Diencephalon (tissue), 1 donor: ENCODE results near the gene EFNA3. TPM values are rescaled to one million over a fixed set of nuclear protein-coding genes. Genes with fewer than 3 reads are reported as not detected.

ENCODE experiments used
- small RNA-seq: library from RNA; depleted of rRNA; stranded (forward); fragments of <200 nt; gene quantifications from one replicate; pipeline ENCODE3, GENCODE V24; 2014
- total RNA-seq: library from RNA; depleted of rRNA; stranded (reverse); fragments of >200 nt; gene quantifications from one replicate; pipeline ENCODE4 v1.2.3, GENCODE V29; 2014

The EFNA3 gene, protein sequence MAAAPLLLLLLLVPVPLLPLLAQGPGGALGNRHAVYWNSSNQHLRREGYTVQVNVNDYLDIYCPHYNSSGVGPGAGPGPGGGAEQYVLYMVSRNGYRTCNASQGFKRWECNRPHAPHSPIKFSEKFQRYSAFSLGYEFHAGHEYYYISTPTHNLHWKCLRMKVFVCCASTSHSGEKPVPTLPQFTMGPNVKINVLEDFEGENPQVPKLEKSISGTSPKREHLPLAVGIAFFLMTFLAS
- 13.8 TPM for total RNA-seq

GRCh38 chr1:155078469-155079209 is at the start of gene EFNA3:
Gene EFNA3, plus strand, starts transcription at chr1:155078837. Its CDS starts 105 bp downstream, at chr1:155078942.

DNA sequence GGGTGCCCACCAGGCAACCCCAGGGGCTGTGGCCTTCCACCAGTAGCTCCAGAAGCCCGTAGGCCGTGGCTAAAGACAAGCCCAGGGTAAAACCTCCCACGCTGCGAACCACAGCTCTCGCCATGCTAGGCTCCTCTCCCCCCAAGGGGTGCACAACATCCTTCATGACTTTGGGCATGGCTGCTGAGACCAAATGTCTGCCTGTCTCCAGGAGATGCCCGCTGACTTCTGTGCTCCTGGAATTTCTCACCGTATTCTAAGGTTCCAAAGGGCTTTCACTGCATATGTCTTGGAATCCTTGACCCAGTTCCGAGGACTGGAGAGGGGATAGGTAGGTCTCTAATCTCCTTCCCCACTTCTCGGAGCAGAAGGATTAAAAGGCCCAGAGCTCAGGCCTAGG is 45.1 kb upstream of the EFNA3 start, which contains the start of the genes DCST1 and DCST2:
TSS of gene DCST1 (plus strand) at position 301 of the 400 bp plus-strand sequence. CDS start 213 bp downstream, outside the sequence.
TSS of gene DCST2 (minus strand) at position 258 of the 400 bp plus-strand sequence. CDS start at position 178, 80 bp downstream.

GRCh38 chr1:155050560-155051341 is 27.9 kb upstream of the EFNA3 start, which contains the start of gene ADAM15:
Gene ADAM15, plus strand, starts transcription at chr1:155051316. Its CDS starts 71 bp downstream, at chr1:155051387.

DNA sequence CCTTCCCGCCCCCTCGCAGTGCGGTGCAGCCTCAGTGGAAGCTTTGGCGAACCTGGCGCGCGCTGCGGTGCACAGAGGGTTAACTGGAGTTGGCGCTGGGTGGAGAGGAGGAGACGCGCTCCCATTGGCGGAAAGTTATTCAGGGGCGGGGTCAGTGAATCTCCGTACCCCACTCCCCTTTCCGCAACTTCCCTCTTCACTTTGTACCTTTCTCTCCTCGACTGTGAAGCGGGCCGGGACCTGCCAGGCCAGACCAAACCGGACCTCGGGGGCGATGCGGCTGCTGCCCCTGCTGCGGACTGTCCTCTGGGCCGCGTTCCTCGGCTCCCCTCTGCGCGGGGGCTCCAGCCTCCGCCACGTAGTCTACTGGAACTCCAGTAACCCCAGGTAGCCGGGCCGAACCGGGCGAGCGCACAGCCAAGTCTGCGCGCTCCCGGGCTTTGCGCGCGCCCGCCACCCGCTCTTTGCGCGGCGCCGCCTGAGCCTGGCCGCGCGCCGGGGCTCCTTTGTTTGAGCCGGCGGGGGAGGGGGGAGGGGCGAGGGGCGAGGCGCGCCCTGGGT is 15.0 kb upstream of the EFNA3 start, which contains the start of gene EFNA4:
TSS of gene EFNA4 (plus strand) at position 191 of the 561 bp plus-strand sequence. CDS start at position 275, 84 bp downstream.

DNA sequence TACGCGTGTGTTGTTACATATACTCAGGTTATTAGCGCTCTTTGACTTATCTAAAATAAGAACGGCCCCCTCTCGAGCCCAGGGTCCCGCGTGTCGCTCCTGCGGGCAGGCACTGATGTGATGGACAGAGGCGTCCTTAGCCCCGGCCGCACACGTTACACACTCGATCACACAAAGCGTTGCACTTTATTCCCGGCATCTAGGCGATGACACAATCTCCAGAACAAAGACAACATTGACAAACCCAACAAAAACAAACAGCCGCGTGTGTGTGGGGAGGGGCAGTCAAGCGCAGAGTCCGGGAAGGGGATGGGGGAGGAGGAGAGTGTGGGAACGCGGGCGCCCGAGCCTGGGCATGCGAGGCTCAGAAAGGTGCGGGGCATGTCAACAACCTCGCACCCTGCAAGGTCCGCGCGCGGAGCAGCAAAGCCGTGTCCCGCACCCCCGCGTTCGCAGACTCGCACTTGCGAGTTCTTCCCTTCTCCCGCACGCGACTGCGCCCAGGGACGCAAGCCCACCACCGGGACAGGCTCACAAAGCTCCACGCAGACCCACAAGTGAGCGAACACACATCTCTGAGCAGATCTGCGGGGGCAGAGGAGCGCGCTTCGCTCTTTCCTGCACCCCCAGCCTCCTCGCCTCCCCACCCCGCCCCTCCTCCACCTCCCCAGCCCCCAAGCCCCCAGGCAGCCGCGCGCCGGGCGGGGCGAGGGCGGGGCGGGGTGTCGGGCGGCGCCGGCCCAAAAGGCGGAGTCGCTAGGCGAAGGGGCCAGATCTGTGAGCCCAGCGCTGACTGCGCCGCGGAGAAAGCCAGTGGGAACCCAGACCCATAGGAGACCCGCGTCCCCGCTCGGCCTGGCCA is 48.7 kb downstream of the EFNA3 start, which contains the start of gene EFNA1:
TSS of gene EFNA1 (plus strand) at position 772 of the 862 bp plus-strand sequence. CDS start 102 bp downstream, outside the sequence.

DNA sequence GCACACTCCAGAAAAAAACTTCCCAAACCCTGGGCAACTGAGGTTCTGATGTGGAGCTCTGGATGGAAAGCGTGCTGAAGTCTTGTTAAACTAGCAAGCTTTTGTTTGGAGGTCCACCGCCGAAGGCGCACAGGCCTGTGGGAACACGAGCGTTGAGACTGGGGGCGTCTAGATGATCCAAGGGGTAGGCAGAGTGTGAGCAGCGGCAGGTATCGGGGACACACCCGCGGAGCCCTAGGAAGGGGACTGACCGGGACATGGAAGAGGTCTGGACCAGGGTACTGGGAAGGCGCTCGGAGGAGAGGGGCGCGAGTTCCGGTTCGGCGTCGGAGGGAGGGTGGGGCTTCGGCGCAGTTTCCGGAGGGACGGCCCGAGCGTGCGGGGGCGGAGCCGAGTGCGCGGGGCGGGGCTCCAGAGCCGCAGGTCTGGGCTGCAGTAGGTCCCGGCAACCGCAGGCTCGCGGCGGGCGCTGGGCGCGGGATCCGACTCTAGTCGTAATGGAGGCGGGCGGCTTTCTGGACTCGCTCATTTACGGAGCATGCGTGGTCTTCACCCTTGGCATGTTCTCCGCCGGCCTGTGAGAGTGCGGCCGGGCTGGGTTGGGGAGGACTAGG is 56.9 kb downstream of the EFNA3 start, which contains the start of gene SLC50A1:
TSS of gene SLC50A1 (plus strand) at position 438 of the 614 bp plus-strand sequence. CDS start at position 498, 60 bp downstream.

Small RNA genes within 50 kb of the gene (small RNA-seq; reads per million reads assigned to genes)
- gene RF00019 = not detected

Other genes with a start within 250 kb of the EFNA3 start
- gene KCNN3, start 208.6 kb upstream of the EFNA3 start, total RNA-seq = 10.1 TPM
- 15.7 TPM for gene PMVK, start 142.1 kb upstream of the EFNA3 start, total RNA-seq
- gene PBXIP1, start 122.7 kb upstream of the EFNA3 start, total RNA-seq = 48.4 TPM
- gene PYGO2, start 117.1 kb upstream of the EFNA3 start, total RNA-seq = 16.6 TPM
- gene SHC1, start 108.1 kb upstream of the EFNA3 start, total RNA-seq = 17.1 TPM
- 25.6 TPM for gene CKS1B, start 104.2 kb upstream of the EFNA3 start, total RNA-seq
- 18.9 TPM for gene FLAD1, start 95.5 kb upstream of the EFNA3 start, total RNA-seq
- 0.69 TPM for gene LENEP, start 85.3 kb upstream of the EFNA3 start, total RNA-seq
- 3.5 TPM for gene ZBTB7B, start 76.0 kb upstream of the EFNA3 start, total RNA-seq
- gene DCST2, start 45.1 kb upstream of the EFNA3 start, total RNA-seq = 0.46 TPM
- gene DCST1, start 45.0 kb upstream of the EFNA3 start, total RNA-seq = not detected
- gene ADAM15, start 27.5 kb upstream of the EFNA3 start, total RNA-seq = 20.5 TPM
- 1.2 TPM for gene EFNA4, start 15.1 kb upstream of the EFNA3 start, total RNA-seq
- 5.3 TPM for gene EFNA1, start 49.0 kb downstream of the EFNA3 start, total RNA-seq
- 7.8 TPM for gene SLC50A1, start 57.0 kb downstream of the EFNA3 start, total RNA-seq
- gene DPM3, start 61.7 kb downstream of the EFNA3 start, total RNA-seq = 13.8 TPM
- gene KRTCAP2, start 94.5 kb downstream of the EFNA3 start, total RNA-seq = 60.2 TPM
- gene TRIM46, start 95.0 kb downstream of the EFNA3 start, total RNA-seq = 21.2 TPM
- 11.5 TPM for gene THBS3, start 129.1 kb downstream of the EFNA3 start, total RNA-seq
- gene MTX1, start 129.9 kb downstream of the EFNA3 start, total RNA-seq = 15.5 TPM
- gene ENTREP3, start 176.6 kb downstream of the EFNA3 start, total RNA-seq = 5.5 TPM
- gene SCAMP3, start 183.5 kb downstream of the EFNA3 start, total RNA-seq = 29.5 TPM
- 24.2 TPM for gene CLK2, start 194.7 kb downstream of the EFNA3 start, total RNA-seq
- gene HCN3, start 198.6 kb downstream of the EFNA3 start, total RNA-seq = 22.8 TPM
- gene PKLR, start 222.6 kb downstream of the EFNA3 start, total RNA-seq = 0.23 TPM
- 130 TPM for gene FDPS, start 230.0 kb downstream of the EFNA3 start, total RNA-seq
- 60.4 TPM for gene RUSC1, start 242.1 kb downstream of the EFNA3 start, total RNA-seq